Neural progenitor cell (in vitro differentiated cells): ENCODE data around the gene CDK17.

Source experiments
- EZH2 ChIP-seq: fragments of 200-600 bp; sonication (generic); IDR thresholded peaks from 2 replicates; pipeline ENCODE4 v1.6.1; 2017; ENCODE audit warnings: antibody characterized with exemption, mild to moderate bottlenecking, moderate library complexity
- TF ChIP-seq, protein P1 (sequence below): fragments of 200-600 bp; sonication (generic); IDR thresholded peaks from 2 replicates; pipeline ENCODE4 v1.5.1; 2017; ENCODE audit warnings: antibody characterized with exemption, mild to moderate bottlenecking

GRCh38 chr12:96249196-96250118 is 150.8 kb downstream of the CDK17 start:
- TF ChIP-seq, protein P1, sequence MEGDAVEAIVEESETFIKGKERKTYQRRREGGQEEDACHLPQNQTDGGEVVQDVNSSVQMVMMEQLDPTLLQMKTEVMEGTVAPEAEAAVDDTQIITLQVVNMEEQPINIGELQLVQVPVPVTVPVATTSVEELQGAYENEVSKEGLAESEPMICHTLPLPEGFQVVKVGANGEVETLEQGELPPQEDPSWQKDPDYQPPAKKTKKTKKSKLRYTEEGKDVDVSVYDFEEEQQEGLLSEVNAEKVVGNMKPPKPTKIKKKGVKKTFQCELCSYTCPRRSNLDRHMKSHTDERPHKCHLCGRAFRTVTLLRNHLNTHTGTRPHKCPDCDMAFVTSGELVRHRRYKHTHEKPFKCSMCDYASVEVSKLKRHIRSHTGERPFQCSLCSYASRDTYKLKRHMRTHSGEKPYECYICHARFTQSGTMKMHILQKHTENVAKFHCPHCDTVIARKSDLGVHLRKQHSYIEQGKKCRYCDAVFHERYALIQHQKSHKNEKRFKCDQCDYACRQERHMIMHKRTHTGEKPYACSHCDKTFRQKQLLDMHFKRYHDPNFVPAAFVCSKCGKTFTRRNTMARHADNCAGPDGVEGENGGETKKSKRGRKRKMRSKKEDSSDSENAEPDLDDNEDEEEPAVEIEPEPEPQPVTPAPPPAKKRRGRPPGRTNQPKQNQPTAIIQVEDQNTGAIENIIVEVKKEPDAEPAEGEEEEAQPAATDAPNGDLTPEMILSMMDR = no peak
- no peak for TF ChIP-seq EZH2
